UCSD-AML1 (cell line): ENCODE data around the gene RRAD.

Experiments
- DNase-seq: peaks from one replicate; lab custom pipeline; 2025; ENCODE audit not compliant: unreplicated experiment; lab: John Stamatoyannopoulos, UW

Gene RRAD

DNA sequence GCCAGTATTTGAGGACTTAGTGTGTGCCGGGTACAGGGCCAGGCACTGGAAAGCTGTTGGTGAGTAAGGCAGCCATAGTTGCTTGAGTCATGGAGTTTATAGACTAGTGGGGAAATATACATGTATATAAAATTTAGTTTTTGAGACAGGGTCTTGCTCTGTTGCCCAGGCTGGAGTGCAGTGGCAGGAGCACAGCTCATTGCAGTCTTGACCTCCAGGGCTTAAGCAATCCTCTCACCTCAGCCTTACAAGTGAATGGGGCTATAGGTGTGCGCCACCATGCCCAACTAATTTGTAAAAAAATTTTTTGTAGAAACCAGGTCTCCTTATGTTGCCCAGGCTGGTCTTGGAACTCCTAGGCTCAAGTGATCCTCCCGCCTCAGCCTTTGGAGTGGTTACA lies 42.6 kb downstream of the RRAD start:
- no peak for DNase-seq

GRCh38 chr16:66881964-66882508 lies 43.3 kb downstream of the RRAD start:
- no peak for DNase-seq

DNA sequence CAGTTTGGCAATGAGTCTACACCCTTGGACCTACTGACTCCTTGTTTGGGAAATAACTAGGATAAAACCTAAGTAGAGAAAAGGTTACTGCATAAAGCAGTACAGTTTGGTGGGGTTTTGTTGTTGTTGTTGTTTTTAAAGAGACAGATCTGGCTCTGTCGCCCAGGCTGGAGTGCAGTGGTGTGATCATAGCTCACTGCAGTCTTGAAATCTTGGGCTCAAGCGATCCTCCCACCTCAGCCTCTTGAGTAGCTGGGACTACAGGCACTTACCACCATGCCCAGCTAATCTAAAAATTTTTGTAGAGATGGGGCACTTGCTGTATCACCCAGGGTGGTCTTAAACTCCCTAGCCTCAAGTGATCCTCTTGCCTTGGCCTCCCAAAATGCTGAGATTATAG lies 43.8 kb downstream of the RRAD start:
- DNase-seq: no peak

DNA sequence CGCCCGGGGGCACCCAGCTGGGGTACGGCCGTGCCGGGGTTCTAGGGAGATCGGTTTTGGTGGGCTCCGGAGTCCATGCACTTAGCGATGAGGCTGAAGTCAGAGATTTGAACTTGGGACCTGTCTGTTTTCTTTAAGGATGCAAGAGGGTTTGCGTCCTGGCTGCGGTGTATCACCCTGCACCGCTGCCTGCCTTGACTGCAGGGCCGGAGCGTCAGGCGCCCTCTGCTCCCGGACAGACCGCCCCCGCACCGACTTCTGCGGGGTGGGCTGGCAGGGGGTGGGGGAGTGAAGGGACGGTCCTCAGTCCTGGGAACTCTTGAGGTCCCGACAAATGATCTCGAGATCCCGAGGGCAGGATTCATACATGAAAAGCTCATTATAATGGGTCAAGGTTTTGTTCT lies 44.3 kb downstream of the RRAD start:
- peak; percentile 52 for DNase-seq

GRCh38 chr16:66880288-66881013 lies 44.9 kb downstream of the RRAD start, which contains the start of gene PDP2:
TSS of gene PDP2 (plus strand) at chr16:66880515. CDS start at chr16:66884285, 3,770 bp downstream.
- DNase-seq: peak; percentile 93

DNA sequence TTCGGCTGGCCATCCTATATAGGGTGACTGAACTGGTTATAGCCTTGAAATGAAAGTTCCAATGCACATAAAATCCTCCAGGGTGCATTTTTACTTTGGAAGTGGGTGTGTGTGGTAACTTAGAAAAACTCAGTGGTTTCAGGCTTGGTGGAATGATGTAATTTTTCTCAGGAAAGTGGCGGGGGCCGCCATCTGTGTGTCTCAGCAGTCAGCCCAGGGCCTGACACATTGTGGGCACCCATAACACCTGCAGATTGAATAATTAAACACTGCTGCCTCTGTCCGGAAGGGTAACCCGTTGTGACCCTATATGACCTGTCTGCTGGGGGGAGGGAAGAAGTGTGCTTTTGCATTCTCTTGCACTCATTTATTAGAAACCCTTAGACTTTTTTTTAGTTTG lies 47.3 kb downstream of the RRAD start:
- peak; percentile 39 for DNase-seq

DNA sequence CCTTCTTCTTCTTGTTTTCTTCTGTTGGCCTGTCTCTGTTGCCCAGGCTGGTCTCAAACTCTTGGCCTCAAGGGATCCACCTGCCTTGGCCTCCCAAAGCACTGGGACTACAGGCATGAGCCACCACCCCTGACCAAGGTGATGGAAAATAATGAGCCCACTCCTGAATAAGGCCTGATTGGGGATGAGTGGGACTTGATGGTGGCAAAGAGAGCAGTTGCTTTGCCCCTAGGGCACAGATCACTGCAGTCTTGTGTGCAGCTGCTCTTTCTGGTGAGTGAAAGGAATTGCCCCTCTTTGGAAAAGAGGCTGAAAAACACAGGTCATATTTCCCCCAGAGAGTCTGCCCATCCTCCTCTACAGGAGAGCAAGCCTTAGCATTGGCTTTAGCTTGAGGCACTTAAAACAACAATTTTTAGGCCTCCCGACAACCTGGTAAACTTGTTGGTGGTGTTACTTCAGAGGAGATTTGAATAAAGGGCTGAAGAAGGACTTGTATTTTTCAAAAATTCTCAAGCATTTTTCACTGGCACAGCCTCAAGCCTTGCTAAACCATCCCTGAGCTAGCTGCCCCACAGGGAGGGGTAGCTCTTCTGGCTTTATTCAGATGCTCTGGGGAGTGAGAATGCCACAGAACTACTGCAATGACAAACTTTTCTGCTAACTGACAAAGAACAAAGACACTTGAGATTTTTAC lies 51.1 kb downstream of the RRAD start:
- DNase-seq: peak; percentile 49

- DNase-seq: no peak
Measured at GRCh38 chr16:66873685-66874055, 51.7 kb downstream of the RRAD start.

GRCh38 chr16:66872943-66873684 lies 52.2 kb downstream of the RRAD start:
- peak; percentile 99 for DNase-seq

- no peak for DNase-seq
Measured at GRCh38 chr16:66872559-66872942, 52.8 kb downstream of the RRAD start.

DNA sequence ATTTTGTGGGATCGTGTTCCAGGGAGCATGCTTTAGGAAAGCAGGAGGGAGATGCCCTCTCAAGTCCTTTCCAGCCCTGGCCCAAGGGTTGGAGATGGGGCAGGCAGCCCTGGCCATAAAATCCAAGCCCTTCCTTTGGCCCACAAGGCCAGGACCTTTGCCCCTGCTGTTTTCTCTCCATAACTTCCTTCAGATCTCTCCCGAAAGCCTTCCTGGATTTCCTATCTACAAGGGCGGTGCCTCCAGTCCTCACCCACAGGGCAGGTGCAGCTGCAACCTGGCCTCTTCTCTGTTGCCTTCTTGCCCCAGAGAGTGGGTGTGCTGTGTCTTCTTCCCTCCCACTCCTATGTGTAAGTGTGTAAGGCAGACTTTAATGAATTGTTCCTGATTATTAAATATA lies 53.5 kb downstream of the RRAD start:
- DNase-seq: no peak
